Natural killer cell (primary cell): Measurements from ENCODE around the gene EPC1. TPM values are rescaled to one million over a fixed set of nuclear protein-coding genes. Genes with fewer than 3 reads are reported as not detected.

Experiments used
- ATAC-seq, 3 donors: fragments of 150-1000 bp in 2 of 3; fragments of 200-7000 bp in 1 of 3; cut with Tn5 transposase; 1 replicate in 1 of 3; 2 replicates in 2 of 3; pipeline ENCODE4 v1.10.0; 2021; ENCODE audit warnings: mild to moderate bottlenecking in 2 of 3, moderate library complexity in 2 of 3
- DNase-seq, 2 donors: peaks; one replicate each; pipeline versions ENCODE4 v3.0.0 to v3.0.0-alpha.2; 2013 to 2021; ENCODE audit warnings: mixed read lengths in 1 of 2
- H3K27ac ChIP-seq: one replicate; pipeline ENCODE4 v1.5.1; 2013; ENCODE audit warnings: mild to moderate bottlenecking, low read length
- H3K27me3 ChIP-seq: one replicate; pipeline ENCODE4 v1.6.1; 2013; ENCODE audit warnings: low read length; ENCODE audit not compliant: control insufficient read depth, insufficient read depth
- H3K36me3 ChIP-seq: one replicate; pipeline ENCODE4 v1.6.1; 2013; ENCODE audit warnings: low read length; ENCODE audit not compliant: control insufficient read depth, insufficient read depth
- H3K4me1 ChIP-seq: one replicate; pipeline ENCODE4 v1.6.1; 2013; ENCODE audit warnings: low read length; ENCODE audit not compliant: control insufficient read depth, insufficient read depth
- H3K4me3 ChIP-seq: one replicate; pipeline ENCODE4 v1.5.1; 2013; ENCODE audit warnings: low read length
- H3K9me3 ChIP-seq: one replicate; pipeline ENCODE4 v1.6.1; 2013; ENCODE audit warnings: low read length; ENCODE audit not compliant: control insufficient read depth, insufficient read depth
- H3K27ac Mint-ChIP-seq, 2 donors: one replicate each; pipeline ENCODE4 v1.8.0; 2022; ENCODE audit warnings: mild to moderate bottlenecking in 2 of 2, mixed read lengths in 2 of 2, moderate library complexity in 1 of 2
- H3K27me3 Mint-ChIP-seq, 2 donors: one replicate each; pipeline ENCODE4 v1.8.0; 2022; ENCODE audit warnings: low read depth in 2 of 2, mixed read lengths in 2 of 2
- H3K36me3 Mint-ChIP-seq: one replicate; pipeline ENCODE4 v1.8.0; 2022; ENCODE audit warnings: mixed read lengths
- H3K4me1 Mint-ChIP-seq, 2 donors: one replicate each; pipeline ENCODE4 v1.8.0; 2022; ENCODE audit warnings: mixed read lengths in 2 of 2
- H3K4me3 Mint-ChIP-seq: one replicate; pipeline ENCODE4 v1.8.0; 2022; ENCODE audit warnings: mild to moderate bottlenecking, moderate library complexity, mixed read lengths
- H3K9me3 Mint-ChIP-seq, 2 donors: one replicate each; pipeline ENCODE4 v1.8.0; 2022; ENCODE audit warnings: mixed read lengths in 2 of 2
- CTCF ChIP-seq: fragments of 200-600 bp; IDR thresholded peaks from one replicate; pipeline ENCODE4 v1.8.0; 2022; ENCODE audit warnings: antibody characterized with exemption
- WGBS: methylation state at CpG from one replicate; pipeline ENCODE4 v1.1.7; 2013; ENCODE audit warnings: missing lambda C conversion rate; ENCODE audit not compliant: insufficient coverage; 5-methylcytosine and 5-hydroxymethylcytosine counted together
- intact Hi-C: fragments of 100-400 bp; cut with micrococcal nuclease; formaldehyde crosslinking; loops from one replicate; pipeline ENCODE4 v1.14.2; 2022
- total RNA-seq, 4 donors: library from RNA; stranded (reverse); fragments of 120-200 nt in 1 of 4; gene quantifications; one replicate each; pipeline versions ENCODE4 v1.2.3 to v1.2.4, GENCODE V29; 2013 to 2022

Gene EPC1
- total RNA-seq, 3 donors from 2014 or later (not counting 1 experiment from before 2014, with no cell fraction given) = 155 to 178 (median 161) TPM

- no peaks in the 10 kb centered on the region for H3K27me3 Mint-ChIP-seq
- 97% methylated on average over 7 of the region's 7 CpGs for WGBS
- H3K36me3 Mint-ChIP-seq = no peaks in the 10 kb centered on the region
- no peak overlapping the region for H3K4me3 Mint-ChIP-seq
- ATAC-seq = no peak
- H3K4me1 Mint-ChIP-seq = peaks cover 38 to 54% of the 10 kb centered on the region in 2 donors
- no peak overlapping the region for H3K27ac Mint-ChIP-seq
- TF ChIP-seq CTCF = no peak
- H3K27ac ChIP-seq = no peak overlapping the region
- H3K36me3 ChIP-seq = no peaks in the 10 kb centered on the region
- no peak for DNase-seq
- no peaks in the 10 kb centered on the region for H3K9me3 Mint-ChIP-seq
- no peak overlapping the region for H3K4me3 ChIP-seq
- peaks cover 11% of the 10 kb centered on the region for H3K4me1 ChIP-seq
- H3K9me3 ChIP-seq = no peaks in the 10 kb centered on the region
- no peaks in the 10 kb centered on the region for H3K27me3 ChIP-seq
- intact Hi-C loops = loop anchor here (2.0 to 10.0 kb wide), 3 partner anchors 13 to 295 kb away; partner anchors contain the start of gene KIF5B
Observed at GRCh38 chr10:32349968-32350738, 3.2 kb upstream of the EPC1 start.

- TF ChIP-seq CTCF = no peak
- peak overlapping the region; percentile 21 for H3K4me3 Mint-ChIP-seq
- H3K36me3 Mint-ChIP-seq = no peaks in the 10 kb centered on the region
- no peak overlapping the region for H3K27ac Mint-ChIP-seq
- Histone ChIP-seq H3K36me3 (peaks cover 4% of the 10 kb centered on the region), H3K4me1 (peaks cover 15% of the 10 kb centered on the region), H3K27me3 (no peaks in the 10 kb centered on the region), H3K9me3 (no peaks in the 10 kb centered on the region), H3K27ac (no peak overlapping the region), H3K4me3 (no peak overlapping the region)
- H3K9me3 Mint-ChIP-seq = no peaks in the 10 kb centered on the region
- H3K27me3 Mint-ChIP-seq = no peaks in the 10 kb centered on the region
- ATAC-seq (no peak), DNase-seq (no peak)
- 81% methylated on average over 2 of the region's 2 CpGs for whole genome bisulfite sequencing
- intact Hi-C loops = loop anchor here (2.0 to 10.0 kb wide), 3 partner anchors 14 to 294 kb away; partner anchors contain the start of gene KIF5B
- H3K4me1 Mint-ChIP-seq = peaks cover 48 to 64% of the 10 kb centered on the region in 2 donors
Observed at GRCh38 chr10:32349199-32349585, 2.2 kb upstream of the EPC1 start.

- Histone ChIP-seq H3K4me3 (no peak overlapping the region), H3K27me3 (no peaks in the 10 kb centered on the region), H3K9me3 (no peaks in the 10 kb centered on the region), H3K27ac (no peak overlapping the region), H3K36me3 (peaks cover 10% of the 10 kb centered on the region), H3K4me1 (peaks cover 16% of the 10 kb centered on the region)
- H3K4me3 Mint-ChIP-seq = peak overlapping the region; percentile 92
- no peak for DNase-seq
- peaks cover 53 to 69% of the 10 kb centered on the region in 2 donors for H3K4me1 Mint-ChIP-seq
- no peaks in the 10 kb centered on the region for H3K36me3 Mint-ChIP-seq
- H3K27me3 Mint-ChIP-seq = no peaks in the 10 kb centered on the region
- WGBS = 92% methylated on average over 18 of the region's 18 CpGs
- no peak for TF ChIP-seq CTCF
- no peak for ATAC-seq
- H3K9me3 Mint-ChIP-seq = no peaks in the 10 kb centered on the region
- H3K27ac Mint-ChIP-seq = peak overlapping the region; percentile 95 to 99
- intact Hi-C loops = loop anchor here (1.0 to 10.0 kb wide), 4 partner anchors 9 to 294 kb away; partner anchors contain the start of gene KIF5B
Observed at GRCh38 chr10:32348297-32349198, 1.6 kb upstream of the EPC1 start.
